Measurements from ENCODE around the gene RFC4.

- TF ChIP-seq BACH2 (CRISPR knock-in tag; IDR thresholded peaks at IDR 0.05; ENCODE audit: borderline replicate concordance): no peak
- TF ChIP-seq ZFP3 (CRISPR knock-in tag; IDR thresholded peaks at IDR 0.05): no peak
- TF ChIP-seq CREB5 (CRISPR knock-in tag; IDR thresholded peaks at IDR 0.05; ENCODE audit: low read depth): no peak
- TF ChIP-seq PATZ1 (CRISPR knock-in tag; IDR thresholded peaks at IDR 0.05; ENCODE audit: borderline replicate concordance): no peak
- TF ChIP-seq OSR1 (CRISPR knock-in tag; IDR thresholded peaks at IDR 0.05): no peak
- TF ChIP-seq CSRNP3 (CRISPR knock-in tag; IDR thresholded peaks at IDR 0.05): no peak
- no peak for TF ChIP-seq RARB (CRISPR knock-in tag; IDR thresholded peaks at IDR 0.05)
- no peak for TF ChIP-seq ARNTL (CRISPR knock-in tag; IDR thresholded peaks at IDR 0.05; ENCODE audit: borderline replicate concordance, low read depth)
- TF ChIP-seq ZC3H10 (CRISPR knock-in tag; IDR thresholded peaks at IDR 0.05): no peak
- no peak for TF ChIP-seq TOX (CRISPR knock-in tag; IDR thresholded peaks at IDR 0.05; ENCODE audit: borderline replicate concordance)
- no peak for TF ChIP-seq ZNF565 (CRISPR knock-in tag; conservative IDR thresholded peaks at IDR 0.05; ENCODE audit: low read depth)
- TF ChIP-seq CSDC2 (CRISPR knock-in tag; IDR thresholded peaks at IDR 0.05): no peak
- TF ChIP-seq PPARA (CRISPR knock-in tag; IDR thresholded peaks at IDR 0.05; ENCODE audit: borderline replicate concordance): no peak
- no peak for TF ChIP-seq POU6F1 (CRISPR knock-in tag; IDR thresholded peaks at IDR 0.05; ENCODE audit: borderline replicate concordance, low read depth)
Measured at GRCh38 chr3:186841620-186842019, 35.3 kb upstream of the RFC4 start.
